PC-9 (cell line): ENCODE results near the gene STRIT1. TPM values are rescaled to one million over a fixed set of nuclear protein-coding genes. Genes with fewer than 3 reads are reported as not detected.

Experiments
- Bru-seq: library from RNA; stranded (reverse); fragments of 400-500 nt; gene quantifications from one replicate; lab custom pipeline; 2021; lab: Mats Ljungman, UMichigan
- BruChase-seq, 2 experiments: library from RNA; stranded (reverse); fragments of 400-500 nt; gene quantifications; one replicate each; lab custom pipeline; 2021; lab: Mats Ljungman, UMichigan
- BruUV-seq: library from RNA; stranded (reverse); fragments of 400-500 nt; replicated peaks from 2 replicates; lab custom pipeline; 2021; lab: Mats Ljungman, UMichigan
- CTCF ChIA-PET: fragments of 300-600 bp; sonication (Branson Sonifier 250); formaldehyde crosslinking; loops from one replicate; lab custom pipeline; 2022; ENCODE audit warnings: antibody characterized with exemption; lab: Charles Lee
- POLR2A ChIA-PET: fragments of 300-600 bp; sonication (Branson Sonifier 250); formaldehyde crosslinking; loops from one replicate; lab custom pipeline; 2022; ENCODE audit warnings: antibody characterized with exemption; ENCODE audit not compliant: unreplicated experiment; lab: Charles Lee
- DNase-seq, 2 experiments: peaks; one replicate each; pipeline versions ENCODE4 v3.0.0 to v3.0.0-alpha.2; 2015 to 2022; ENCODE audit warnings: mixed read lengths in 1 of 2
- H2AFZ ChIP-seq: fragments of 200-600 bp; sonication (generic); 2 replicates; pipeline ENCODE4 v1.8.1; 2017; ENCODE audit warnings: antibody characterized with exemption
- H3F3A ChIP-seq: fragments of 200-600 bp; sonication (generic); 2 replicates; pipeline ENCODE4 v1.8.1; 2017; ENCODE audit warnings: antibody characterized with exemption, mild to moderate bottlenecking, low read depth; ENCODE audit not compliant: insufficient read depth
- H3K27ac ChIP-seq: fragments of 200-600 bp; sonication (generic); 2 replicates; pipeline ENCODE4 v1.6.1; 2016; ENCODE audit warnings: mixed run types
- H3K27me3 ChIP-seq: fragments of 200-600 bp; sonication (generic); 2 replicates; pipeline ENCODE4 v1.6.1; 2016; ENCODE audit warnings: low read depth, mixed run types; ENCODE audit not compliant: insufficient read depth
- H3K36me3 ChIP-seq: fragments of 200-600 bp; sonication (generic); 2 replicates; pipeline ENCODE4 v1.6.1; 2016; ENCODE audit warnings: low read depth, mixed run types
- H3K4me1 ChIP-seq: fragments of 200-600 bp; sonication (generic); replicated peaks from 2 replicates; pipeline ENCODE4 v1.6.1; 2016; ENCODE audit warnings: mixed run types; ENCODE audit not compliant: insufficient read depth
- H3K4me2 ChIP-seq: fragments of 200-600 bp; sonication (generic); 2 replicates; pipeline ENCODE4 v1.6.1; 2017; ENCODE audit warnings: mixed run types
- H3K4me3 ChIP-seq: fragments of 200-600 bp; sonication (generic); 2 replicates; pipeline ENCODE4 v1.6.1; 2016; ENCODE audit warnings: mixed run types
- H3K79me2 ChIP-seq: fragments of 200-600 bp; sonication (generic); 2 replicates; pipeline ENCODE4 v1.6.1; 2017; ENCODE audit warnings: low read depth, mixed run types
- H3K9me2 ChIP-seq: fragments of 200-600 bp; sonication (generic); 2 replicates; pipeline ENCODE4 v1.8.1; 2017; ENCODE audit warnings: mild to moderate bottlenecking; ENCODE audit not compliant: insufficient read depth
- H3K9me3 ChIP-seq: fragments of 200-600 bp; sonication (generic); 2 replicates; pipeline ENCODE4 v1.8.1; 2016; ENCODE audit warnings: low read depth; ENCODE audit not compliant: insufficient read depth
- H4K20me1 ChIP-seq: fragments of 200-600 bp; sonication (generic); 2 replicates; pipeline ENCODE4 v1.8.1; 2017; ENCODE audit not compliant: insufficient read depth
- CTCF ChIP-seq: fragments of 200-600 bp; sonication (generic); conservative IDR thresholded peaks from 2 replicates; pipeline ENCODE4 v1.6.1; 2017; ENCODE audit warnings: mixed run types, antibody characterized with exemption, mild to moderate bottlenecking, moderate library complexity
- EZH2 ChIP-seq: fragments of 200-600 bp; sonication (generic); IDR thresholded peaks from 2 replicates; pipeline ENCODE4 v1.8.0; 2017; ENCODE audit warnings: antibody characterized with exemption, low read depth
- intact Hi-C: fragments of 100-400 bp; cut with micrococcal nuclease; formaldehyde crosslinking; loops from one replicate; pipeline ENCODE4 v1.10.0; 2022; ENCODE audit not compliant: unreplicated experiment
- long read RNA-seq: library from polyadenylated mRNA; stranded (forward); transcript quantifications from one replicate; pipeline ENCODE4 v2.0.0, GENCODE V29; 2022
- total RNA-seq: library from RNA; stranded (reverse); gene quantifications from 2 replicates; pipeline ENCODE4 v1.2.3, GENCODE V29; 2021

The STRIT1 gene
- total RNA-seq (not detected in 2 replicates), Bru-seq, nascent RNA (not detected), BruChase-seq, experiment 1, labeled RNA remaining after a 2-hour chase (not detected), BruChase-seq, experiment 2, labeled RNA remaining after a 6-hour chase (percentile 13 among the genes with signal in this experiment)
- long read RNA-seq, result 0 reads

DNA sequence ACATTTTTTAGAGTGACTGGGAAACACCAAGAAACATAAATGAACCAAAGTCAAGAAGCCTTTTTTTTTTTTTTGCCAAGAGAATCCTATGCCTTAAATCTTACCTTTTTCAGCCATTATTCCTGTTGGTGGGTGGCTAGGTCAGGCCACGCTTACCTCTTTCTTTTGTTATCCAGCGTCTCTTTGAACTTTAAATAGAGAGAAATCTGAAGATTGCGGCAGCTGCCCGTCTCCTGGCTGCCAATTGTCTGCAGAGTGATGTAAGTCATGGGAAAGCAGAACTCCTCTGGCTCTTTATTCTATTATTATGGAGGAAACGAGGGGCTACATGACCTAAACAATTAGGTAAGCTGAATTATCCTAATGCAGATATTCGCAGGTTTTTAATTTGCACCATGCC, at the start of gene STRIT1:
STRIT1 (minus strand) TSS at position 168 of the 400 bp plus-strand sequence.
- CTCF ChIA-PET, result no interaction called here
- Histone ChIP-seq H3K4me3 (no peak within 1 kb of the TSS), H3K4me2 (no peak within 1 kb of the TSS), H3K9me2 (no peaks in the 10 kb centered on the region; the same call in 1 of the 2 replicates), H3K9me3 (peaks cover 13% of the 10 kb centered on the region; the same call in 1 of the 2 replicates), H3K79me2 (no peaks in the 10 kb centered on the region), H3K27ac (no peak within 1 kb of the TSS), H3K27me3 (no peaks in the 10 kb centered on the region), H3F3A (no peaks in the 10 kb centered on the region), H2AFZ (no peak within 1 kb of the TSS), H3K4me1 (no peaks in the 10 kb centered on the region), H3K36me3 (no peaks in the 10 kb centered on the region), H4K20me1 (no peaks in the 10 kb centered on the region)
- intact Hi-C loops, result no loop called here
- BruUV-seq, result no TSS peak
- TF ChIP-seq EZH2 (no peak), CTCF (no peak)
- no peak for DNase-seq
- POLR2A ChIA-PET, result no interaction called here

DNA sequence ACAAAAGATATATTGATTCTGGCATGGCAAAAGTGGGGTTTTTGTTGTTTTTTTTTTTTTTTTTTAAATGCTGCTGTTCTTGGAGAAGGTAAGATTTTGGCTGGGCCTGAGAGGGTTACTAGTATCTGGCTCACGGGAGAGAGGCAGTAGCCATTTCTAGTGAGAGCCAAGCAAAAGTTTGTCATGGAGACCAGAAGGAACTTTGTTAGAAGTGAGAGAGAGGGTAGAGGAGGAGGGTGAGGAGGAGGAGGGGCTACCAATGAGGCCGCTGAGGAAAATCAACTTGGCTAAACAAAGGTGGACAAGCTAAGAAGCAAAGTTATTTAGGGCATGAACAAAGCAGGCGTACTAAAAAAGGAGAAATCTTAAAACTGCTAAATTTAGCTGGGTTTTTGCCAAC, 48.9 kb upstream of the STRIT1 start:
- Histone ChIP-seq H3K4me1 (no peaks in the 10 kb centered on the region), H3K4me3 (no peak overlapping the region), H3K27ac (no peak overlapping the region), H3F3A (no peaks in the 10 kb centered on the region), H3K9me3 (no peaks in the 10 kb centered on the region), H3K9me2 (no peaks in the 10 kb centered on the region), H3K36me3 (no peaks in the 10 kb centered on the region), H3K79me2 (no peaks in the 10 kb centered on the region), H3K4me2 (no peak overlapping the region), H4K20me1 (no peaks in the 10 kb centered on the region), H2AFZ (no peak overlapping the region), H3K27me3 (no peaks in the 10 kb centered on the region)
- TF ChIP-seq EZH2 (no peak), CTCF (no peak)
- DNase-seq, result no peak
- POLR2A ChIA-PET, result no interaction called here
- intact Hi-C loops, result no loop called here
- CTCF ChIA-PET, result no interaction called here
- no TSS peak for BruUV-seq

DNA sequence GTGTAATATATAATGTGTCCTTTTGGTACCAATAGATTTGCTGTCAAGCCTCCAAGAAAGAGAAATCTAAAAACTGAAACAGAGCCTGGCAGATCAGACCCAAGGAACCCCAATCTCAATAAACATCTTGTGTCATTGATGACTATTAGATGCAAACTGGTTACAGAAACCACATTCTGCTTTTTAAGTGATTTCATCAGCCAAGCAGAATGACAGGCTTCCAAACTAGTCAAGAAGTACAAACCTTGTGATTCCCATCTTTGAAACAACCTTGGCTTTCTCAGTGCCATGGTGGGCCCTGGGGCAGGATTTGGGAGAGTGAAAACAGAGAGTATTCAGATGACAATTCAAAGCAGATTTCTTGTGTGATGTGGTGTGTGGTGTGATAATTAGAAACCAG, 45.6 kb upstream of the STRIT1 start:
- intact Hi-C loops, result no loop called here
- no peak for TF ChIP-seq CTCF
- no peak for TF ChIP-seq EZH2
- POLR2A ChIA-PET, result no interaction called here
- Histone ChIP-seq H3K27me3 (no peaks in the 10 kb centered on the region), H3K4me1 (no peaks in the 10 kb centered on the region), H3K9me2 (no peaks in the 10 kb centered on the region), H3K36me3 (no peaks in the 10 kb centered on the region), H2AFZ (no peak overlapping the region), H3K4me2 (no peak overlapping the region), H3K4me3 (no peak overlapping the region), H3K79me2 (no peaks in the 10 kb centered on the region), H3K9me3 (peaks cover 3% of the 10 kb centered on the region; the same call in 1 of the 2 replicates), H4K20me1 (no peaks in the 10 kb centered on the region), H3F3A (no peaks in the 10 kb centered on the region), H3K27ac (no peak overlapping the region)
- DNase-seq, result no peak
- CTCF ChIA-PET, result no interaction called here
- BruUV-seq, result no TSS peak
